Liver (tissue), 9 donors: ENCODE results near the gene ZSCAN31. TPM values are rescaled to one million over a fixed set of nuclear protein-coding genes. Genes with fewer than 3 reads are reported as not detected.

ENCODE experiments used
- DNase-seq: peaks from one replicate; pipeline ENCODE4 v3.0.0-alpha.2; 2017; ENCODE audit warnings: low spot score
- H3K27ac ChIP-seq, 2 donors: one replicate each; pipeline ENCODE4 v1.7.0; 2013; ENCODE audit warnings: inconsistent platforms in 2 of 2, low read length in 2 of 2, control low read depth in 1 of 2, low read depth in 1 of 2, mild to moderate bottlenecking in 1 of 2
- H3K27me3 ChIP-seq, 4 donors: one replicate each; pipeline versions ENCODE4 v1.6.1 to v1.7.0; 2013; ENCODE audit warnings: low read length in 3 of 4, inconsistent platforms in 1 of 4, mild to moderate bottlenecking in 1 of 4, moderate library complexity in 1 of 4; ENCODE audit not compliant: control insufficient read depth in 4 of 4, insufficient read depth in 4 of 4
- H3K36me3 ChIP-seq, 4 donors: one replicate each; pipeline versions ENCODE4 v1.6.1 to v1.7.0; 2013; ENCODE audit warnings: low read length in 3 of 4, mild to moderate bottlenecking in 3 of 4, low read depth in 1 of 4, moderate library complexity in 1 of 4; ENCODE audit not compliant: control insufficient read depth in 4 of 4, insufficient read depth in 3 of 4
- H3K4me1 ChIP-seq, 4 donors: one replicate each; pipeline versions ENCODE4 v1.6.1 to v1.7.0; 2013; ENCODE audit warnings: low read length in 3 of 4, mild to moderate bottlenecking in 3 of 4, moderate library complexity in 1 of 4; ENCODE audit not compliant: control insufficient read depth in 4 of 4, insufficient read depth in 4 of 4
- H3K4me3 ChIP-seq, 3 donors: one replicate each; pipeline versions ENCODE4 v1.6.1 to v1.7.0; 2013; ENCODE audit warnings: low read length in 3 of 3, control low read depth in 1 of 3, low read depth in 1 of 3, mild to moderate bottlenecking in 1 of 3
- H3K9ac ChIP-seq, 2 donors: one replicate each; pipeline ENCODE4 v1.7.0; 2013; ENCODE audit warnings: low read length in 2 of 2, mild to moderate bottlenecking in 2 of 2, moderate library complexity in 2 of 2, control low read depth in 1 of 2, low read depth in 1 of 2
- H3K9me3 ChIP-seq, 4 donors: one replicate each; pipeline versions ENCODE4 v1.6.1 to v1.7.0; 2013; ENCODE audit warnings: low read length in 3 of 4; ENCODE audit not compliant: control insufficient read depth in 4 of 4
- FOXA1 ChIP-seq: IDR thresholded peaks from 2 replicates; pipeline ENCODE4 v1.6.1; 2016; ENCODE audit warnings: antibody characterized with exemption
- FOXA2 ChIP-seq: IDR thresholded peaks from 2 replicates; pipeline ENCODE4 v1.6.1; 2016; ENCODE audit warnings: antibody characterized with exemption
- HNF4A ChIP-seq, 2 donors: conservative IDR thresholded peaks; 2 replicates each; pipeline ENCODE4 v1.6.1; 2016; ENCODE audit warnings: antibody characterized with exemption in 2 of 2, mild to moderate bottlenecking in 2 of 2
- HNF4G ChIP-seq: IDR thresholded peaks from 2 replicates; pipeline ENCODE4 v1.6.1; 2016; ENCODE audit warnings: antibody characterized with exemption
- JUND ChIP-seq, 2 donors: IDR thresholded peaks; 2 replicates each; pipeline ENCODE4 v1.6.1; 2016; ENCODE audit warnings: antibody characterized with exemption in 2 of 2
- NR2F2 ChIP-seq: IDR thresholded peaks from 2 replicates; pipeline ENCODE4 v1.6.1; 2016; ENCODE audit warnings: antibody characterized with exemption
- RAD21 ChIP-seq, 2 donors: IDR thresholded peaks; 2 replicates each; pipeline ENCODE4 v1.6.1; 2016; ENCODE audit warnings: antibody characterized with exemption in 2 of 2, mild to moderate bottlenecking in 2 of 2
- REST ChIP-seq: IDR thresholded peaks from 2 replicates; pipeline ENCODE4 v1.6.1; 2016; ENCODE audit warnings: antibody characterized with exemption, mild to moderate bottlenecking
- RXRA ChIP-seq, 2 donors: IDR thresholded peaks; 2 replicates each; pipeline ENCODE4 v1.6.1; 2017 to 2018; ENCODE audit warnings: antibody characterized with exemption in 2 of 2, mild to moderate bottlenecking in 1 of 2
- SP1 ChIP-seq: IDR thresholded peaks from 2 replicates; pipeline ENCODE4 v1.6.1; 2018; ENCODE audit warnings: antibody characterized with exemption, mild to moderate bottlenecking
- TAF1 ChIP-seq: conservative IDR thresholded peaks from 2 replicates; pipeline ENCODE4 v1.6.1; 2016; ENCODE audit warnings: antibody characterized with exemption, mild to moderate bottlenecking
- YY1 ChIP-seq: IDR thresholded peaks from 2 replicates; pipeline ENCODE4 v1.6.1; 2016; ENCODE audit warnings: antibody characterized with exemption, mild to moderate bottlenecking
- WGBS: extraction: QIAGEN DNeasy Blood & Tissue Kit; methylation state at CpG from one replicate; pipeline ENCODE4 v1.1.7; 2013; 5-methylcytosine and 5-hydroxymethylcytosine counted together
- polyA plus RNA-seq, 2 donors: library from polyadenylated mRNA; stranded (reverse) in 1 of 2; unstranded in 1 of 2; fragments of 200-250 nt in 1 of 2; fragments of >200 nt in 1 of 2; fragmentation: Nextera tagmentation in 1 of 2; extraction: Ambion mirVana in 1 of 2; gene quantifications; one replicate each; pipeline versions ENCODE4 v1.2.1 to v1.2.3, GENCODE V29; 2013 to 2015
- total RNA-seq, 2 donors: library from RNA; depleted of rRNA; stranded (reverse); fragments of >200 nt; gene quantifications; one replicate each; pipeline ENCODE4 v1.2.3, GENCODE V29; 2014
- TF ChIP-seq, protein P1 (sequence below): IDR thresholded peaks from 2 replicates; pipeline ENCODE4 v1.6.1; 2016; ENCODE audit warnings: antibody characterized with exemption
- TF ChIP-seq, protein P2 (sequence below): IDR thresholded peaks from 2 replicates; pipeline ENCODE4 v1.6.1; 2016; ENCODE audit warnings: antibody characterized with exemption
- donor health status: healthy.
- donor health status: healthy.
- donor health status: healthy.
- donor health status: healthy.
- donor health status: healthy.

Gene ZSCAN31
- total and polyA plus RNA-seq, 4 donors = 3.3 to 10.2 (median 3.7) TPM

GRCh38 chr6:28295326-28295725 is 40.6 kb downstream of the ZSCAN31 start:
- WGBS = 96% methylated on average over 5 of the region's 5 CpGs
- Histone ChIP-seq H3K36me3 (peaks cover 0 to 6% (median under 1%) of the 10 kb centered on the region in 4 donors), H3K4me1 (no peaks in the 10 kb centered on the region)

DNA sequence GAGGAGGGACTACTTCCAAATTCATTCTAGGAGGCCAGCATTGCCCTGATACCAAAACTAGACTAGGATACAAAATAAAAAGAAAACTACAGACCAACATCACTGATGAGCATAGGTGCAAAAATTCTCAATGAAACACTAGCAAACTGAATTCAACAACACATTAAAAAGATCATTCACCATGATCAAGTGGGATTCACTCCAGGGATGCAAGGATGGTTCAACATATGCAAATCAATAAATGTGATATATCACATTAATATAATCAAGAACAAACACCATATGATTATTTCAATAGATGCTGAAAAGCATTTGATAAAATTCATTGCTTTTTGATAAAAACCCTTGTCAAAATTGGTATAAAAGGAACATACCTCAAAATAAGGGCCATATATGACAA is 44.4 kb downstream of the ZSCAN31 start:
- H3K27ac ChIP-seq = no peak overlapping the region
- H3K4me1 ChIP-seq = no peaks in the 10 kb centered on the region
- TF ChIP-seq FOXA2 (no peak), JUND (IDR thresholded peaks at IDR 0.05) (no peak), TAF1 (no peak)
- no peak overlapping the region for H3K9ac ChIP-seq
- no peaks in the 10 kb centered on the region for H3K27me3 ChIP-seq
- no peaks in the 10 kb centered on the region for H3K9me3 ChIP-seq
- peaks cover 0 to 2% (median 0%) of the 10 kb centered on the region in 4 donors for H3K36me3 ChIP-seq
- no peak for DNase-seq
- H3K4me3 ChIP-seq = no peak overlapping the region

More at GRCh38 chr6:28295326-28295725, 40.6 kb downstream of the ZSCAN31 start:
- TF ChIP-seq YY1 (no peak), FOXA1 (no peak), NR2F2 (no peak)
- TF ChIP-seq, protein P1, sequence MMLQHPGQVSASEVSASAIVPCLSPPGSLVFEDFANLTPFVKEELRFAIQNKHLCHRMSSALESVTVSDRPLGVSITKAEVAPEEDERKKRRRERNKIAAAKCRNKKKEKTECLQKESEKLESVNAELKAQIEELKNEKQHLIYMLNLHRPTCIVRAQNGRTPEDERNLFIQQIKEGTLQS = no peak
- DNase-seq = no peak
- Histone ChIP-seq H3K27me3 (no peaks in the 10 kb centered on the region), H3K9ac (no peak overlapping the region), H3K4me3 (no peak overlapping the region), H3K9me3 (no peaks in the 10 kb centered on the region), H3K27ac (no peak overlapping the region)

DNA sequence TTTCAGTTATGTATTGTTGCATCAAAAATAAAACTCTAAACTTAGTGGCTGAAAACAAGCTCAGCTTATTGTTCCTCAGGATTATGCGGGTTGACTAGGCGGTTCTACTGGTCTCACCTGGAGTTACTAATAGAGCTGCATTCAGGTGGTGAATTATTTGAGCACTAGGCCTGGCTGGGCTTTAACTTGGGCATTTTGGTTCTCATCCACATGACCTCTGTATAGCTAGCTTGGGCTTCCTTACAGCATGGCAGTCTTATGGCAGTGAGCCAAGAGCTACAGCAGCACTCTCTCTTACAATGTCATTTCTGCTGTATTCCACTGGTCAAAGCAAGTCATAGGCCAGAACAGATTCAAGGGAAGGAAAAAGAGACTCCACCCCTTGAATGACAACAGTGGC is 53.0 kb downstream of the ZSCAN31 start:
- WGBS = 100% methylated on average over 2 of the region's 2 CpGs
- Histone ChIP-seq H3K36me3 (peaks cover 0 to 2% (median 0%) of the 10 kb centered on the region in 4 donors), H3K4me1 (peaks cover 0 to 7% (median 3%) of the 10 kb centered on the region in 4 donors), H3K4me3 (no peak overlapping the region), H3K9ac (no peak overlapping the region), H3K27ac (no peak overlapping the region), H3K9me3 (peaks cover 0 to 8% (median 2%) of the 10 kb centered on the region in 4 donors), H3K27me3 (no peaks in the 10 kb centered on the region)
- TF ChIP-seq RXRA (IDR thresholded peaks at IDR 0.05) (no peak), HNF4A (conservative IDR thresholded peaks at IDR 0.05) (no peak), SP1 (no peak), JUND (IDR thresholded peaks at IDR 0.05) (no peak), FOXA1 (no peak), FOXA2 (no peak), HNF4G (no peak), NR2F2 (no peak), YY1 (no peak), REST (no peak), RAD21 (IDR thresholded peaks at IDR 0.05) (no peak)
- TF ChIP-seq, protein P2, sequence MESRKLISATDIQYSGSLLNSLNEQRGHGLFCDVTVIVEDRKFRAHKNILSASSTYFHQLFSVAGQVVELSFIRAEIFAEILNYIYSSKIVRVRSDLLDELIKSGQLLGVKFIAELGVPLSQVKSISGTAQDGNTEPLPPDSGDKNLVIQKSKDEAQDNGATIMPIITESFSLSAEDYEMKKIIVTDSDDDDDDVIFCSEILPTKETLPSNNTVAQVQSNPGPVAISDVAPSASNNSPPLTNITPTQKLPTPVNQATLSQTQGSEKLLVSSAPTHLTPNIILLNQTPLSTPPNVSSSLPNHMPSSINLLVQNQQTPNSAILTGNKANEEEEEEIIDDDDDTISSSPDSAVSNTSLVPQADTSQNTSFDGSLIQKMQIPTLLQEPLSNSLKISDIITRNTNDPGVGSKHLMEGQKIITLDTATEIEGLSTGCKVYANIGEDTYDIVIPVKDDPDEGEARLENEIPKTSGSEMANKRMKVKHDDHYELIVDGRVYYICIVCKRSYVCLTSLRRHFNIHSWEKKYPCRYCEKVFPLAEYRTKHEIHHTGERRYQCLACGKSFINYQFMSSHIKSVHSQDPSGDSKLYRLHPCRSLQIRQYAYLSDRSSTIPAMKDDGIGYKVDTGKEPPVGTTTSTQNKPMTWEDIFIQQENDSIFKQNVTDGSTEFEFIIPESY = no peak
- no peak for DNase-seq
